ENCODE results near the gene CCL4. TPM values are rescaled to one million over a fixed set of nuclear protein-coding genes. Genes with fewer than 3 reads are reported as not detected.
"Not testable (repeated sequence)": the region's sequence is repeated elsewhere in the genome, so short reads cannot be mapped to it uniquely, and the experiment has no call there.

Gene CCL4
- total and polyA plus RNA-seq, 5 donors = 0.42 to 1.7 (median 1.0) TPM

DNA sequence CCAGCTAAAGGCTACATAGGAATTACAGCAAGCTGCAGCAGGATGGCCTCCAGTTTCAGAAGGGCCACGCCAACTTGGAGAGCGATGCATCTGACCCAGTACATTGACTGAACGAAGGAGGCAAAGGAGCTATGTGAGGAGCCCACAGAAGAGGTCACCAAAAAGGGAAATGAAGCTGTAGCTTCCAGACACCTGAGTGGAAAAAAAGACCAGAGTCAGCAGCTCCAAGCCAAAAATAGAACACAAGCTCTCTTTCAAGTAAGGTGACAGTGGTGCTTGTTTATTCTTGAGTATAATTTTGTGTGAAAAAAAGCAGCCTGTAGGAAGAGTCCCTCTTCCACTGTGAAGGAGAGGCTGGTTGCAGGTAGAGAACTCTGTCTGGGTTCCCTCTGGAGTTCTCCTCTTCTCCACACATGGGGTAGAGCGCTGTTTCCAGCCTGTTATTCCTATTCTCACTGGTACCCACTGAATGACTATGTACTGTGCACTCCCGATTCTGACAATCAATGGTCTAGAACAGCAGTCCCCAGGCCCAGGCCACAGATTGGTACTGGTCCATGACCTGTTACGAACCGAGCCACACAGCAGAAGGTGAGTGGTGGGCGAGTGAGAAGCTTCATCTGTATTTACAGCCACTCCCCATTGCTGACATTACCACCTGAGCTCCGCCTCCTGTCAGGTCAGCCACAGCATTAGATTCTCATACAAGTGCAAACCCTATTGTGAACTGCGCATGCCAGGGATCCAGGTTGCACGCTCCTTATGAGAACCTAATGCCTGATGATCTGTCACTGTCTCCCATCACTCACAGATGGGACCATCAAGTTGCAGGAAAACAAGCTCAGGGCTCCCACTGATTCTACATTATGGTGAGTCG lies 15.1 kb downstream of the CCL4 start:
- WGBS = 88% methylated on average over 12 of the region's 12 CpGs
- intact Hi-C loops (cut with DNase I) = no loop called here
- no peaks in the 10 kb centered on the region for H3K4me1 ChIP-seq (ENCODE audit: control insufficient read depth, insufficient read depth, low read length)
- H3K27me3 ChIP-seq (ENCODE audit: control insufficient read depth, insufficient read depth) = no peaks in the 10 kb centered on the region
- H3K4me3 ChIP-seq (ENCODE audit: low read length) = no peak overlapping the region
- no peaks in the 10 kb centered on the region for H3K9me3 ChIP-seq (ENCODE audit: control insufficient read depth, low read length)
- DNase-seq (no peak), ATAC-seq (peak in 1 of 2 donors; percentile 40)
- H3K27ac ChIP-seq (ENCODE audit: low read length) = no peak overlapping the region

DNA sequence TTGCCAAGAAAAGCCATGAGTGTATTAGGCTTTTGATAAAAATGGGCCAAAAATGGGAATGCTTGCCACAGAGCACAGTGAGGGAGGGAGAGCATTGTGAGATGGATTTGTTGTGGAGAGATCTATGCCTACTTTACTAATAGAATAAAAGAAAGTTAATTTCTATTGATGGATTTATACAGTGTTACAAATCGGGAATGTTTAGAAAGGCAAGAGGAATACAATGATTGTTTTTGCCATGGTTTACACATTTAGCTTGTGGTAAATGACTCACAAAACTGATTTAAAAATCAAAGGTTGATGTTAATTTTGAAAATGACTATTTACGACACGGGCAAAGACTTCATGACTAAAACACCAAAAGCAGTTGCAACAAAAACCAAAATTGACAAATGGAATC lies 16.6 kb downstream of the CCL4 start:
- ATAC-seq (no peak), DNase-seq (no peak)
- Histone ChIP-seq H3K27me3 (ENCODE audit: control insufficient read depth, insufficient read depth) (no peaks in the 10 kb centered on the region), H3K4me1 (ENCODE audit: control insufficient read depth, insufficient read depth, low read length) (no peaks in the 10 kb centered on the region), H3K4me3 (ENCODE audit: low read length) (no peak overlapping the region), H3K27ac (ENCODE audit: low read length) (no peak overlapping the region), H3K9me3 (ENCODE audit: control insufficient read depth, low read length) (peaks cover 1% of the 10 kb centered on the region)
- intact Hi-C loops (cut with DNase I) = no loop called here
- WGBS = 80% methylated on average over 3 of the region's 3 CpGs

- H3K27me3 ChIP-seq (ENCODE audit: control insufficient read depth, insufficient read depth); DNase-seq; H3K4me3 ChIP-seq (ENCODE audit: low read length); H3K9me3 ChIP-seq (ENCODE audit: control insufficient read depth, low read length); intact Hi-C loops (cut with DNase I); H3K4me1 ChIP-seq (ENCODE audit: control insufficient read depth, insufficient read depth, low read length); ATAC-seq; H3K27ac ChIP-seq (ENCODE audit: low read length): not testable (repeated sequence)
- WGBS = 75% methylated on average over 6 of the region's 6 CpGs
These were observed 17.5 kb downstream of the CCL4 start for GRCh38 chr17:36121099-36121498.

DNA sequence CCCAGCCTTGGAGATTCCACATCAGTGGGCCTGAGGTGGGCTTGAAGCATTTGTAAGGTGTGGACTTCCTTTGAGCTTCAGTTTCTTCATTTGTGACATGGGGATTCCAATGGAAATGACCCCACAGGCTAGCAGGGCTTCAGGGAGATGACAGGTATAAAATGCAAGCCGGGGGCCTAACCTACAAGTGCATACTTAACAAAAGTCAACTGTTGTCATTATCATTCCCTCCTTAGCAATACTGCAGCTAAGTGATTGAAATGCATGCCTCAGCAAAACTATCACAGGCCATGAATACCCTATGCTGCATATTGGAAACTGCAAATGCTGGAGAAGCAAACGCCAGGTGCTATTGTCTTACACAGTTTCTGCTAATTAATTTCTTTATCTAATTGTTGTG lies 19.8 kb downstream of the CCL4 start:
- DNase-seq = no peak
- H3K4me1 ChIP-seq (ENCODE audit: control insufficient read depth, insufficient read depth, low read length) = no peaks in the 10 kb centered on the region
- no peak for ATAC-seq
- WGBS = 67% methylated on average over 2 of the region's 2 CpGs
- H3K4me3 ChIP-seq (ENCODE audit: low read length) = no peak overlapping the region
- intact Hi-C loops (cut with DNase I) = no loop called here
- no peaks in the 10 kb centered on the region for H3K27me3 ChIP-seq (ENCODE audit: control insufficient read depth, insufficient read depth)
- H3K9me3 ChIP-seq (ENCODE audit: control insufficient read depth, low read length) = peaks cover 4% of the 10 kb centered on the region
- H3K27ac ChIP-seq (ENCODE audit: low read length) = no peak overlapping the region

- H3K4me3 ChIP-seq (ENCODE audit: low read length) = no peak overlapping the region
- 83% methylated on average over 9 of the region's 9 CpGs for WGBS
- H3K4me1 ChIP-seq (ENCODE audit: control insufficient read depth, insufficient read depth, low read length) = no peaks in the 10 kb centered on the region
- H3K27me3 ChIP-seq (ENCODE audit: control insufficient read depth, insufficient read depth) = no peaks in the 10 kb centered on the region
- no peak for DNase-seq
- peak in 1 of 2 donors; percentile 21 for ATAC-seq
- intact Hi-C loops (cut with DNase I) = no loop called here
- H3K27ac ChIP-seq (ENCODE audit: low read length) = no peak overlapping the region
- H3K9me3 ChIP-seq (ENCODE audit: control insufficient read depth, low read length) = peaks cover 4% of the 10 kb centered on the region
These were observed 21.5 kb downstream of the CCL4 start for GRCh38 chr17:36124879-36125824.

DNA sequence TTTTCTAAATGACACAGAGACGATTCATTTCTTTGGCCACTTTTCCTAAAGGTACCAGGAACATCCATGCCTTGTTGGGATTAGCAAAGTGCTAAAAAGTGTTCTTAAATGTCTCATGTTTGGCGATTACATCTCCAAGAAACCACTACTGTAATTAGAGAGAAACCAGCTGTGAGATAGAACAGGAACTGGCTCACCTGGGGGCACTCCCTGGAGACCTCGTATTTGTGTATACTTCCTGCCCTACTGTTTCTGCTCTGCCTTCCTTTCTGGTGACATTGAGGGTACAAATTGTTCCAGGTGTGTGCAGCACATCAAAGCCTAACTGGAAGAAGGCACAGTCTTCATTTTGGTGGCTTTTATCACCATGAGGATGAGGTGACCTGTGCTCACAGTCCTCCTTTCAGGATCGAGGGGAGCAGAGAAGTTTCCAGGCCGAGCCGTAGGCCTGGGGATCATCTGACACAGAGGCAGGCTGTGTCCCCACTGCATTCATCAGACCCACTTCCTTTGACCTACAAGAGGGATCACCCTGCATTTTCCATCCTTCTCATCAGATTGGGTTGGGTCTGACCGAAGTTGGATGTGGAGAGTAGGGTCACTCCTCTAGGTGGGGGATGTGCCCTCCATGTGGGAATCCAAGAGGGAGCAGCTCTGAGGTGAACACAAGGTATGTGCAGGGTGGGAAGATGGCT lies 23.7 kb downstream of the CCL4 start:
- DNase-seq = no peak
- Histone ChIP-seq H3K27me3 (ENCODE audit: control insufficient read depth, insufficient read depth) (no peaks in the 10 kb centered on the region), H3K9me3 (ENCODE audit: control insufficient read depth, low read length) (peaks cover 4% of the 10 kb centered on the region), H3K4me1 (ENCODE audit: control insufficient read depth, insufficient read depth, low read length) (no peaks in the 10 kb centered on the region), H3K27ac (ENCODE audit: low read length) (no peak overlapping the region), H3K4me3 (ENCODE audit: low read length) (no peak overlapping the region)
- intact Hi-C loops (cut with DNase I) = no loop called here
- 83% methylated on average over 7 of the region's 7 CpGs for WGBS
- ATAC-seq = peak in 1 of 2 donors; percentile 25

DNA sequence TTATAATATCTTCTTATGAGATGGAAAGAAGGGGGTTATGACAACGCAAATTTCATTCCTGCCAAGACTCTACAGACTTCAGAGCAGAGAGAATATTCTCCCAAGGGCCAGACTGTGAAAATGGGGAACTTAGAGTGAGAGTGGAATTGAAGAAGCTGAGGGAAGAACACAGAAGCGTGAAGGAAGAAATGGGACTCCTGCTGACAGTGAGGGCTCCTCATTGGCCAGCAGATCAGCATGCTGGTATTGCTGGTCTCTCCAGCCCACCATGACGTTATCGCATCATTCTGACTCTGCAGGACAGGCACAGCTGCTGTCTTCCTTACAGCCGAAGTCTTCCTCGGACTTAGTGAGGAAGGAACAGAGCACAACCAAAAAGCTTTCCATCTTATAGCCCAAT lies 24.3 kb downstream of the CCL4 start:
- no peaks in the 10 kb centered on the region for H3K4me1 ChIP-seq (ENCODE audit: control insufficient read depth, insufficient read depth, low read length)
- ATAC-seq (peak in 1 of 2 donors; percentile 5), DNase-seq (no peak)
- no peak overlapping the region for H3K27ac ChIP-seq (ENCODE audit: low read length)
- intact Hi-C loops (cut with DNase I) = no loop called here
- H3K4me3 ChIP-seq (ENCODE audit: low read length) = no peak overlapping the region
- 73% methylated on average over 6 of the region's 6 CpGs for WGBS
- H3K9me3 ChIP-seq (ENCODE audit: control insufficient read depth, low read length) = peaks cover 4% of the 10 kb centered on the region
- no peaks in the 10 kb centered on the region for H3K27me3 ChIP-seq (ENCODE audit: control insufficient read depth, insufficient read depth)

DNA sequence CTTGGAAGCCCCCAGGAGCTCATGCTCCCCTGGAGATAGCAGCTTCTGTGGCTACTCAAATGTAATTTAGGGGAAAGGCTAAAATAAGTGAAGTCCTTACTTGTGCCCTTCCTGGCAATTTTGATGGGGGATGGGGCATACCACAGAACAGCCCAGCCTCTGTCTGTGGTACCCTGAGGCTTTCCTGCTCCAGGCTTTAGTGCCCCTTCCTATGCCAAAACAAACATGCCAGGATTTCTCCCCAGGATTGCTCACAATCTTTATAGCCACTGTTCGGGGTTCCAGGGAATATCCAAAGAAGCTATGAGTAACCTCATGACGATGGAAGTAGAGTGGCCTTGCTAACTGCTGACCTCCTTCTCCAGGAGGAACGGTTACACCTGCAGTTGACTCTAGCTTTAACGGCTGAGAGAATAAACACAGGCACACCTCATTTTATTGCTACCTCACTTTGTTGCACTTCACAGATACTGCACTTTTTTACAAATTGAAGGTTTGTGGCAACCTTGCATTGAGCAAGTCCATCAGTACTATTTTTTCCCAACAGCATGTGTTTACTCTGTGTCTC lies 24.9 kb downstream of the CCL4 start:
- Histone ChIP-seq H3K27me3 (ENCODE audit: control insufficient read depth, insufficient read depth) (no peaks in the 10 kb centered on the region), H3K9me3 (ENCODE audit: control insufficient read depth, low read length) (peaks cover 4% of the 10 kb centered on the region), H3K27ac (ENCODE audit: low read length) (no peak overlapping the region), H3K4me3 (ENCODE audit: low read length) (no peak overlapping the region), H3K4me1 (ENCODE audit: control insufficient read depth, insufficient read depth, low read length) (no peaks in the 10 kb centered on the region)
- 86% methylated on average over 4 of the region's 4 CpGs for WGBS
- DNase-seq (no peak), ATAC-seq (peak in 1 of 2 donors; percentile 40)
- intact Hi-C loops (cut with DNase I) = no loop called here

DNA sequence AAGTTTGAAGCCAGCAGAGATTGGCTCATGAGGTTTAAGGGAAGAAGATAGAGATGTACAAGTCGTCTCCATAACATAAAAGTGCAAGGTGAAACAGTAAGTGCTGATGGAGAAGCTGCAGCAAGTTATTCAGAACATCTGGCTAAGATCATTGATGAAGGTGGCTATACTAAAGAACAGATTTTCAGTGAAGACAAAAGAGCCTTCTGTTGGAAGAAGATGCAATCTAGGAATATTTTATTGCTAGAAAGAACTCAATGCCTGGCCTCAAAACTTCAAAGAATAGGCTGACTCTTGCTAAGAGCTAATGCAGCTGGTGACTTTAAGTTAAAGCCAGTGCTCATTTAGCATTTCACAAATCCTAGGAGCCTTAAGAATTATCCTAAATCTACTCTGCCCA lies 26.0 kb downstream of the CCL4 start:
- no peak for DNase-seq
- H3K27ac ChIP-seq (ENCODE audit: low read length) = no peak overlapping the region
- H3K4me3 ChIP-seq (ENCODE audit: low read length) = no peak overlapping the region
- WGBS = 40% methylated on average over 1 of the region's 1 CpG
- ATAC-seq = no peak
- intact Hi-C loops (cut with DNase I) = no loop called here
- H3K27me3 ChIP-seq (ENCODE audit: control insufficient read depth, insufficient read depth) = no peaks in the 10 kb centered on the region
- H3K4me1 ChIP-seq (ENCODE audit: control insufficient read depth, insufficient read depth, low read length) = no peaks in the 10 kb centered on the region
- peaks cover 4% of the 10 kb centered on the region for H3K9me3 ChIP-seq (ENCODE audit: control insufficient read depth, low read length)

DNA sequence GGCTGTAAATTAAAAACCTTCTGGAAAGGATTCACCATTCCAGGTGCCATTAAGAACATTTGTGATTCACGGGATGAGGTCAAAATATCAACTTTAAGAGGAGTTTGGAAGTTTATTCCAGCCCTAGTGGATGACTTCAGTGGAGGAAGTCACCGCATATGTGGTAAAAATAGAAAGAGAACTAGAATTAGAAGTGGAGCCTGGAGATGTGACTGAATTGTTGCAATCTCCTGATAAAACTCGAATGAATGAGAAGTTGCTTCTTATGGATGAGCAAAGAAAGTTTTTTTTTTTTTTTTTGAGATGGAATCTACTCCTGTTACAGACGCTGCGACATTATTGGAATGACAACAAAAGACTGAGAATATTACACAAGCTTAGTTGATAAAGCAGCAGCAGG lies 26.7 kb downstream of the CCL4 start:
- WGBS = 26% methylated on average over 5 of the region's 5 CpGs
- no peak overlapping the region for H3K4me3 ChIP-seq (ENCODE audit: low read length)
- H3K4me1 ChIP-seq (ENCODE audit: control insufficient read depth, insufficient read depth, low read length) = no peaks in the 10 kb centered on the region
- H3K27me3 ChIP-seq (ENCODE audit: control insufficient read depth, insufficient read depth) = no peaks in the 10 kb centered on the region
- intact Hi-C loops (cut with DNase I) = no loop called here
- ATAC-seq (no peak), DNase-seq (no peak)
- peaks cover 2% of the 10 kb centered on the region for H3K9me3 ChIP-seq (ENCODE audit: control insufficient read depth, low read length)
- H3K27ac ChIP-seq (ENCODE audit: low read length) = no peak overlapping the region
